Measurements from ENCODE around the gene LAMP2.

DNA sequence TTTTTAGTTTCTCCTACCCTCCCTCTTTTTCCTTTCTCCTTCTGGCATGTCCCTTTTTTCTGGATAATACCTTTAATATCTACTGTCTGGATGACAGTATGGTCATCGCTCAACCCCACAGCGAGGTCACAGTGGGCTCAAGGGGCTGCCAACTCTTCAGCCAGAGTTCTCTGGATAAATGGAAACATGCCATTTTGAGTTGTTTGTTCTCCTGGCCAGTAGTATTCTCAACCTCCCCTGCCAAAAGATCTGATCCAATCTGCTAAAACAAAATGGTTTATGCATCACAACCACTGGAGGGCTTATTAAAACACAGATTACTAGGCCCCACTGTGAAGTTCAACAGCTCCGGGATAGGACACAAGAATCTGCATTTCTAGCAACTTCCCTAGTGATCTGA, 5.0 kb upstream of the LAMP2 start:
- no peak for TF ChIP-seq EZH2 (IDR thresholded peaks at IDR 0.05)
- TF ChIP-seq CTCF (IDR thresholded peaks at IDR 0.05): no peak
- no peak for TF ChIP-seq EZH2phosphoT487 (IDR thresholded peaks at IDR 0.05)
